Hair follicular keratinocyte (primary cell): ENCODE results near the gene ITPK1. TPM values are rescaled to one million over a fixed set of nuclear protein-coding genes. Genes with fewer than 3 reads are reported as not detected.

ENCODE experiments used
- total RNA-seq: library from RNA; depleted of rRNA; stranded (reverse); fragments of >200 nt; gene quantifications from 2 replicates; pipeline ENCODE4 v1.2.3, GENCODE V29; 2015

ITPK1 gene
- 58.5 and 75.2 TPM in 2 replicates for total RNA-seq

DNA sequence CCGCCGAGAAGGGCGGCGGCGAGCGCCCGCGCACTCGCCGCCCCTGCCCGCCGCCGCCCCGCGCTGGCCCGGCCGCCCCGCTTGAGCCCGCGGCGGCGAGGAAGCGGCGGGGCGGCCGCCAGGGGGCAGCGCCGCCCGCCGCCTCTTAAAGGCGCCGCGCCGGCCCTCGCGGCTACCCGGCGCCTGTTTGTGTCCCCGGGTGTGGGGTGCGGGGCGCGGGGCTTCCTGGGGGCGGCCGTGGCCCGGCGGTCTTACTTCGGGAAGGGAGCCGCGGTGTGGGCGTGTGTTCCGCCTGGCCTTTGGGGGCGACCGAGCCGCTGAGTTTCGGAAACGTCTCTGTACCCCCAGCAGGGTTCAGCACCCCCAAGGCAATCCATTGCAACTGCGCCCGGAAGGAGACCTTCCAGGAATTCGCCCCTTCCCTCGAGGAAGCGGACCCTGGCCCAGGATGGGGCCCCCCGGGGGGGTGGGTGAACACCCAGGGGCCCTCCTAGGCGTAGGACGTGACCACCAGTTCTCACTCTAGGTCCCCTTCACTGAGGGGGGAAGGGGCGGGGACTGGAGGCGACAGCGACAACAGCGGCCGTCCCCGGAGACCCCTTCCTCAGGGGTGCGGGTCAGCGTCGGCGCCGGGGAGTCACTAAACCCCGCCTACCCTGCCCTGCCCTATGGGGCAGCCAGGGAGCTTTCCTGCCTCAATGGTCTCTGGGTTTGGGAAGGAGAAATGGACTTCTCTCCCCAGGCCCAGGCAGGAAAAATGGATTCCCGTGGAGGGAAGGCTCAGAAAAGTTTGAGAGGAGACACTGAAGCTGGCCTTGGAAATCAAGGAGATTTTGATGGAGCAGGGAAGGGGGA lies at the start of gene ITPK1:
TSS of gene ITPK1 (minus strand) at position 105 of the 855 bp plus-strand sequence. CDS start 762 bp downstream, outside the sequence.

GRCh38 chr14:92922883-92923743 lies 192.6 kb downstream of the ITPK1 start, which contains the start of gene CHGA:
CHGA (plus strand) TSS chr14:92923150; CDS start chr14:92923360, 210 bp downstream.

Other genes starting within 250 kb of the ITPK1 start
- gene CHGA, start 192.8 kb downstream of the ITPK1 start, total RNA-seq: not detected in 2 replicates
- 13.5 and 21.2 TPM in 2 replicates for gene MOAP1, start 69.0 kb upstream of the ITPK1 start, total RNA-seq
- 8.7 and 11.3 TPM in 2 replicates for gene LYSET, start 69.4 kb upstream of the ITPK1 start, total RNA-seq
- 12.3 and 17.1 TPM in 2 replicates for gene GON7, start 91.1 kb upstream of the ITPK1 start, total RNA-seq
- 20.5 and 26.6 TPM in 2 replicates for gene UBR7, start 91.3 kb upstream of the ITPK1 start, total RNA-seq
- gene BTBD7, start 217.1 kb upstream of the ITPK1 start, total RNA-seq: 12.8 and 22.1 TPM in 2 replicates
- gene COX8C, start 231.3 kb upstream of the ITPK1 start, total RNA-seq: not detected in 2 replicates